Peyer's patch (tissue), 4 donors: ENCODE data around the gene HTR3D.

ENCODE experiments used
- CTCF ChIP-seq, 6 experiments: fragments of 450-650 bp in 4 of 6; fragments of 200-600 bp in 2 of 6; sonication (generic) in 1 of 6; IDR thresholded peaks; one replicate each; pipeline ENCODE4 v1.5.1; 2017 to 2019; ENCODE audit warnings: antibody characterized with exemption in 6 of 6, mild to moderate bottlenecking in 3 of 6, moderate library complexity in 1 of 6
- POLR2A ChIP-seq, 2 donors: fragments of 450-650 bp; IDR thresholded peaks; one replicate each; pipeline ENCODE4 v1.5.1; 2017; ENCODE audit warnings: antibody characterized with exemption in 2 of 2, mild to moderate bottlenecking in 2 of 2, moderate library complexity in 2 of 2

- no peak for TF ChIP-seq CTCF (IDR thresholded peaks at IDR 0.05)
- TF ChIP-seq POLR2A (IDR thresholded peaks at IDR 0.05) = no peak
Observed at GRCh38 chr3:184016169-184016570, 15.4 kb upstream of the HTR3D start.
